Measurements from ENCODE around the gene SLC30A1. TPM values are rescaled to one million over a fixed set of nuclear protein-coding genes. Genes with fewer than 3 reads are reported as not detected.
"Not testable (repeated sequence)": the region's sequence is repeated elsewhere in the genome, so short reads cannot be mapped to it uniquely, and the experiment has no call there.

The SLC30A1 gene
- total RNA-seq, 4 donors from 2014 or later, result 34.1 to 55.5 (median 45.2) TPM

DNA sequence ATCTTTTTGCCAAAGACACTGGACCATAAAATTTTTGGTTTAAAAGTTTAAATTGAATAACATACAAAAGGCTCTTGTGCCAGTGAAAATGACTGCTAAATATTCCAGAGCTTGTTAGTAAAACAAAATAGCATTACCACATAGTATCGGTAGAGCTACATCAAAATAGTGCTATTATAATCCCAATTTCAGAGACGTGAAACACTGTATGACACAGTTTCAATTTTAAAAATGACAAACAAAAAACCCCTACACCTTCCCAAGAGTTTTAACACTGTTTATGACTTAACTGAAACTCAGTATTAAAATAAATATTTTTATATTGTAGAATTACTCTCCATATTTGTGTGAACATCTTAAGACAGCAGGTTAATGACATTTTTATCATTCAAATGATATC, 7.0 kb downstream of the SLC30A1 start:
- WGBS, 2 donors, result 72 to 77% methylated on average over 2 of the region's 2 CpGs
- no peak for DNase-seq (ENCODE audit: low spot score in 2 of 2)
- intact Hi-C loops (cut with DNase I; ENCODE audit: low total_unique reads), result no loop called here

DNA sequence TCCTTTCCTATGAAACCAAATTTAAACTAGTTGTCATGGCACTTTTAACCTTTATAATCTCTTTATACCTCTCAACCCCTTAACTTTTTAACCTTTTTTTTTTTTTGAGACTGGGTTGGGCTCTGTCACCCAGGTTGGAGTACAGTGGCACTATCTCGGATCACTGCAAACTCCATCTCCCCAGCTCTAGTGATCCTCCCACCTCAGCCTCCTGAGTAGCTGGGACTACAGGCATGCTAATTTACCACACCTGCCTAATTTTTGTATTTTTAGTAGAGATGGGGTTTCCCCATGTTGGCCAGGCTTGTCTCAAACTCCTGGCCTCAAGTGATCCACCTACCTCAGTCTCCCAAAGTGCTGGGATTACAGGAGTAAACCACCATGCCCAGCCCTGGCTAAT, 8.6 kb downstream of the SLC30A1 start:
- intact Hi-C loops (cut with DNase I; ENCODE audit: low total_unique reads); H3K4me3 ChIP-seq (ENCODE audit: low read depth, poor library complexity, severe bottlenecking); DNase-seq (ENCODE audit: low spot score in 2 of 2): not testable (repeated sequence)
- WGBS, 2 donors, result 79 to 90% methylated on average over 1 of the region's 1 CpG

More for the DNA sequence above, 7.0 kb downstream of the SLC30A1 start:
- H3K4me3 ChIP-seq (ENCODE audit: low read depth, poor library complexity, severe bottlenecking), result no peak overlapping the region
- TF ChIP-seq CTCF (IDR thresholded peaks at IDR 0.05), result no peak
- TF ChIP-seq POLR2A (IDR thresholded peaks at IDR 0.05), result no peak

GRCh38 chr1:211566431-211567025, 12.4 kb downstream of the SLC30A1 start:
- DNase-seq (ENCODE audit: low spot score in 2 of 2), result peak in 1 of 2 donors; percentile 28
- H3K4me3 ChIP-seq (ENCODE audit: low read depth, poor library complexity, severe bottlenecking), result no peak overlapping the region
- WGBS, 2 donors, result 74 to 75% methylated on average over 5 of the region's 5 CpGs
- intact Hi-C loops (cut with DNase I; ENCODE audit: low total_unique reads), result no loop called here
- no peak for TF ChIP-seq CTCF (IDR thresholded peaks at IDR 0.05)

GRCh38 chr1:211564084-211564483, 14.9 kb downstream of the SLC30A1 start:
- DNase-seq (ENCODE audit: low spot score in 2 of 2), result peak in 1 of 2 donors; percentile 32
- H3K4me3 ChIP-seq (ENCODE audit: low read depth, poor library complexity, severe bottlenecking), result no peak overlapping the region
- intact Hi-C loops (cut with DNase I; ENCODE audit: low total_unique reads), result no loop called here
- WGBS, 2 donors, result 88 to 91% methylated on average over 3 of the region's 3 CpGs
- TF ChIP-seq POLR2A (IDR thresholded peaks at IDR 0.05), result no peak
- no peak for TF ChIP-seq CTCF (IDR thresholded peaks at IDR 0.05)

DNA sequence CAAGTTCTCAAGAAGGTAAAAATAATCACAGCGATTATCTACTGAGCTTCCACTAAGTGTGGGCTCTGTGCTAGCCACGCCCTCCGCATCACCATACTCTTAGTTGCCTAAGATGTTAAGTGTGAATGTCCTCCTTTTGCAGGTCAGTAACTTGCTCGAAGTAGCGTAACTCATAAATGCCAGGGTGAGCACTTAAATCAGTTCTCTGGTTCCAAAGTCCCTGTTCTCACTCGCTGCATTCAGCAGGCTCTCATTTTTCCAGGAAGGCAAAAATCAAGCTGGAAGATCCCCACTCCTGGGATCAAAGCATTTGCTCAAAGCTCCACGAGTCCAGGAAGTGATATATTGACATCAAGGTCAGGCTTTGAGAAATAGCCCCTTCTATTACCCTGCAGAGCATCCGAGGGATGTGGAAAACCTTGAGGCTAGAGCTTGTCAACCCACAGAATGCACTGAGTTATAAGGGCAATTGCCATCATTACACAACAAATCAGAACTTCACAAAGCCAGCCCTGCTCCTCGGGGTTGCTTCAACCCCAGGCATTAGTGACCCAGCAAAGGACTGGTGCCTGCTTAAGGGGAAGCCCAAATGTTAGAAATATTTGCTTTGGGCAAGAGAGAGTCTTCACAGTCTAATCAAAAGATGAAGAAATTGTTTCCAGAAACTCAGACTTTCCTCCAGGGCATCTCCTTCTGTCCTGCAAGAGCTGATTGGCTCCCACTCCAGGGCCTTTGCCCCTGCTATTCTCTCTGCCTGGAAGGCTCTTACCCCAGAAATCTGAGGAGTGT, 19.5 kb downstream of the SLC30A1 start:
- intact Hi-C loops (cut with DNase I; ENCODE audit: low total_unique reads), result no loop called here
- TF ChIP-seq CTCF (IDR thresholded peaks at IDR 0.05), result no peak
- TF ChIP-seq POLR2A (IDR thresholded peaks at IDR 0.05), result no peak
- DNase-seq (ENCODE audit: low spot score in 2 of 2), result peak in 1 of 2 donors; percentile 49
- H3K4me3 ChIP-seq (ENCODE audit: low read depth, poor library complexity, severe bottlenecking), result no peak overlapping the region
- 67 to 68% methylated on average over 9 of the region's 9 CpGs for WGBS, 2 donors

- no peak overlapping the region for H3K4me3 ChIP-seq (ENCODE audit: low read depth, poor library complexity, severe bottlenecking)
- intact Hi-C loops (cut with DNase I; ENCODE audit: low total_unique reads), result no loop called here
- TF ChIP-seq CTCF (IDR thresholded peaks at IDR 0.05) (no peak), POLR2A (IDR thresholded peaks at IDR 0.05) (no peak)
- peak in 1 of 2 donors; percentile 32 for DNase-seq (ENCODE audit: low spot score in 2 of 2)
- 78 to 79% methylated on average over 8 of the region's 8 CpGs for WGBS, 2 donors
Measured at GRCh38 chr1:211557894-211558625, 20.9 kb downstream of the SLC30A1 start.

Data from lower leg skin (tissue), 4 donors.